Neuronal stem cell (in vitro differentiated cells): ENCODE data around the gene KLHL1.

Experiments used
- DNase-seq: peaks from one replicate; pipeline ENCODE4 v3.0.0-alpha.2; 2013; ENCODE audit warnings: low spot score
- H2AFZ ChIP-seq: one replicate; pipeline ENCODE4 v1.6.1; 2013; ENCODE audit warnings: mild to moderate bottlenecking, low read length, inconsistent platforms
- H2AK5ac ChIP-seq: 2 replicates; pipeline ENCODE4 v1.6.1; 2013; ENCODE audit warnings: low read depth, mild to moderate bottlenecking, inconsistent platforms, low read length, moderate library complexity, mixed read lengths
- H2BK120ac ChIP-seq: 2 replicates; pipeline ENCODE4 v1.6.1; 2013; ENCODE audit warnings: low read depth, mild to moderate bottlenecking, inconsistent platforms, low read length, moderate library complexity, mixed read lengths
- H2BK12ac ChIP-seq: one replicate; pipeline ENCODE4 v1.6.1; 2013; ENCODE audit warnings: low read length, inconsistent platforms
- H2BK15ac ChIP-seq: 2 replicates; pipeline ENCODE4 v1.6.1; 2013; ENCODE audit warnings: mild to moderate bottlenecking, low read length, inconsistent platforms, mixed read lengths
- H2BK5ac ChIP-seq: one replicate; pipeline ENCODE4 v1.6.1; 2013; ENCODE audit warnings: inconsistent platforms, mild to moderate bottlenecking, low read length, moderate library complexity
- H3K14ac ChIP-seq: one replicate; pipeline ENCODE4 v1.6.1; 2013; ENCODE audit warnings: low read length, inconsistent platforms
- H3K18ac ChIP-seq: 2 replicates; pipeline ENCODE4 v1.6.1; 2013; ENCODE audit warnings: low read length, inconsistent platforms
- H3K23ac ChIP-seq: 2 replicates; pipeline ENCODE4 v1.6.1; 2013; ENCODE audit warnings: low read depth, mild to moderate bottlenecking, mixed read lengths, low read length, inconsistent platforms; ENCODE audit not compliant: poor library complexity
- H3K27ac ChIP-seq: replicated peaks from 3 replicates; pipeline ENCODE4 v1.5.1; 2013; ENCODE audit warnings: low read length, inconsistent platforms
- H3K27me3 ChIP-seq, 3 experiments: 2 replicates each; pipeline ENCODE4 v1.6.1; 2013; ENCODE audit warnings: low read length in 3 of 3, mild to moderate bottlenecking in 2 of 3, inconsistent platforms in 1 of 3, low read depth in 1 of 3, mixed read lengths in 1 of 3, moderate library complexity in 1 of 3; ENCODE audit not compliant: control insufficient read depth in 3 of 3, insufficient read depth in 3 of 3
- H3K36me3 ChIP-seq, 2 donors: replicated peaks in 1 of 2; 2 replicates each; pipeline ENCODE4 v1.6.1; 2013; ENCODE audit warnings: low read length in 2 of 2; ENCODE audit not compliant: control insufficient read depth in 2 of 2, insufficient read depth in 2 of 2
- H3K4ac ChIP-seq: 2 replicates; pipeline ENCODE4 v1.6.1; 2013; ENCODE audit warnings: inconsistent platforms, mild to moderate bottlenecking, low read length, moderate library complexity
- H3K4me1 ChIP-seq, 2 donors: 1 replicate in 1 of 2; 2 replicates in 1 of 2; pipeline ENCODE4 v1.6.1; 2013; ENCODE audit warnings: low read length in 2 of 2, low read depth in 1 of 2; ENCODE audit not compliant: control insufficient read depth in 2 of 2, insufficient read depth in 1 of 2
- H3K4me2 ChIP-seq: one replicate; pipeline ENCODE4 v1.6.1; 2013; ENCODE audit warnings: mild to moderate bottlenecking, low read length, inconsistent platforms; ENCODE audit not compliant: insufficient read depth, poor library complexity, severe bottlenecking
- H3K4me3 ChIP-seq, 2 donors: 2 replicates each; pipeline ENCODE4 v1.5.1; 2013; ENCODE audit warnings: low read length in 2 of 2, mild to moderate bottlenecking in 2 of 2, inconsistent platforms in 1 of 2, moderate library complexity in 1 of 2
- H3K79me1 ChIP-seq: one replicate; pipeline ENCODE4 v1.6.1; 2013; ENCODE audit warnings: low read depth, mild to moderate bottlenecking, inconsistent platforms, low read length, moderate library complexity
- H3K9ac ChIP-seq: one replicate; pipeline ENCODE4 v1.6.1; 2013; ENCODE audit warnings: mild to moderate bottlenecking, low read depth, low read length, inconsistent platforms; ENCODE audit not compliant: poor library complexity
- H3K9me3 ChIP-seq, 2 donors: replicated peaks in 1 of 2; 2 replicates each; pipeline versions ENCODE3 to v1.6.1; 2013; ENCODE audit warnings: low read length in 2 of 2, mild to moderate bottlenecking in 2 of 2, inconsistent platforms in 1 of 2, low read depth in 1 of 2, mixed read lengths in 1 of 2, moderate library complexity in 1 of 2; ENCODE audit not compliant: control insufficient read depth in 2 of 2, insufficient read depth in 1 of 2
- H4K8ac ChIP-seq: one replicate; pipeline ENCODE4 v1.6.1; 2013; ENCODE audit warnings: low read depth, mild to moderate bottlenecking, inconsistent platforms, low read length, moderate library complexity
- H4K91ac ChIP-seq: one replicate; pipeline ENCODE4 v1.6.1; 2013; ENCODE audit warnings: low read length, low read depth, mild to moderate bottlenecking, inconsistent platforms; ENCODE audit not compliant: poor library complexity
- WGBS, 2 donors: extraction: QIAGEN DNeasy Blood & Tissue Kit; methylation state at CpG; one replicate each; pipeline ENCODE4 v1.1.7; 2013; ENCODE audit warnings: missing lambda C conversion rate in 2 of 2, mixed read lengths in 1 of 2; ENCODE audit not compliant: insufficient read length in 2 of 2, insufficient replicate concordance in 1 of 2; ENCODE audit errors: extremely low coverage in 2 of 2; 5-methylcytosine and 5-hydroxymethylcytosine counted together

KLHL1 gene

DNA sequence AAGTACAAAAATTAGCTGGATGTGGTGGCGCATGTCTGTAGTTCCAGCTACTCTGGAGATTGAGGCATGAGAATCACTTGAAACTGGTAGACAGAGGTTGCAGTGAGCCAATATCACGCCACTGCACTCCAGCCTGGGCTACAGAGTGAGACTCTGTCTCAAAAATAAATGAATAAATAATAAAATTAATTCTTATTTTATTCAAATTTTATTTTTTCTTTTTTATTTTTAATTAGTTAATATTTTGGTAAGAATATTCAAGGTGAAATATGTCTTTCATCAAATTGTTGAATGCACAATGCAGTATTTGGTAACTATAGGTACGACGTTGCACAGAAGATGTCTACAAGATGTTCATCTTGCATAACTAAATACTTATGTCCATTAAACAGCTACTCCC is 111.2 kb downstream of the KLHL1 start:
- Histone ChIP-seq H3K79me1 (no peaks in the 10 kb centered on the region), H3K4ac (no peak overlapping the region), H2AFZ (no peak overlapping the region), H4K91ac (no peak overlapping the region), H3K18ac (no peak overlapping the region), H3K4me1 (no peaks in the 10 kb centered on the region), H2BK15ac (no peak overlapping the region), H2BK5ac (no peak overlapping the region), H3K4me3 (no peak overlapping the region), H3K27me3 (no peaks in the 10 kb centered on the region), H3K36me3 (no peaks in the 10 kb centered on the region), H3K9me3 (no peaks in the 10 kb centered on the region), H2AK5ac (no peak overlapping the region), H2BK120ac (no peak overlapping the region), H3K27ac (no peak overlapping the region), H3K9ac (no peak overlapping the region), H4K8ac (no peak overlapping the region), H3K14ac (no peak overlapping the region), H2BK12ac (no peak overlapping the region), H3K4me2 (no peak overlapping the region), H3K23ac (no peak overlapping the region)
- WGBS, 2 donors, result no CpG with 5 or more reads among the region's 4 CpGs
- DNase-seq, result no peak

DNA sequence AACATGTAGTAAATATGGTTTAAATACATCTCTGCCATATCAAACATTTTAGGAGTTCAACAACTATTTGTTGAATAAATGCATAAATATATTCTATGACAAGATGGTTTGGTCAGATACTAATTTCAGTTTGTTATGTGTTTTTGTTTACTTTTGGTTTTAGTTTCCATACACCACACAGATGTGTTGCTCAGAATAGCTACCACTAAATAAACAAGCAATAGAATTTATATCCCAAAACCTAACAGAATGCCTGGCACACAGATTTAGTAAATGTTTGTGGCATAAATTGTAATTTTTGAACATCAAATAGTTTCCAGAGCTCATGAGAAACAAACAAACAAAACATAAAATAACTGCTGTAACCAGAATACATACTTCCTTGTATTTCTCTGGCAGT is 127.5 kb downstream of the KLHL1 start:
- Histone ChIP-seq H2BK15ac (no peak overlapping the region), H3K4me3 (no peak overlapping the region), H3K79me1 (no peaks in the 10 kb centered on the region), H3K4me1 (no peaks in the 10 kb centered on the region), H2BK120ac (no peak overlapping the region), H2AFZ (no peak overlapping the region), H3K14ac (no peak overlapping the region), H4K91ac (no peak overlapping the region), H3K18ac (no peak overlapping the region), H3K9ac (no peak overlapping the region), H2BK5ac (no peak overlapping the region), H2AK5ac (no peak overlapping the region), H4K8ac (no peak overlapping the region), H3K4ac (no peak overlapping the region), H3K23ac (no peak overlapping the region), H3K27ac (no peak overlapping the region), H3K27me3 (no peaks in the 10 kb centered on the region), H3K36me3 (no peaks in the 10 kb centered on the region), H3K4me2 (no peak overlapping the region), H2BK12ac (no peak overlapping the region), H3K9me3 (no peaks in the 10 kb centered on the region)
- no peak for DNase-seq

DNA sequence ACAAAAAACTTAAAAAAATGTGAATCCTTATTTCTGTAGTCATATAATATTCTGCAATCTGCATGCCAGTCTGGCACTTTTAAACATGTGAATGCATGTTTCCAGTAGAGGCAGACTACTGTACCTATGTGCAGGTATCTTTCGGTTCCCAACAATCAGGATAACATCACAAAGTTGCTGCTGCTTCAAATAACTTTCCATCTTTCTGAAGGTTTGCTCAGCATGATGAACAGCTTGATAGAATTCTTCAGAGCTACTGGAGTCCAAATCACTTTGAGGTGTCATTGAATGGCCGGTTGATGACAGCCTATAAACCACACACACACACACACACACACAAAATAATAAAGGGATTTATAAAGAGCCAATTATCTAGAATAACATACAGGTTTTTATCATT is 132.8 kb downstream of the KLHL1 start:
- H3K23ac ChIP-seq, result no peak overlapping the region
- no peaks in the 10 kb centered on the region for H3K9me3 ChIP-seq
- H3K18ac ChIP-seq, result no peak overlapping the region
- H3K27me3 ChIP-seq, result no peaks in the 10 kb centered on the region
- H2AFZ ChIP-seq, result no peak overlapping the region
- no peaks in the 10 kb centered on the region for H3K36me3 ChIP-seq
- H3K27ac ChIP-seq, result no peak overlapping the region
- no peak overlapping the region for H3K4me2 ChIP-seq
- H2BK12ac ChIP-seq, result no peak overlapping the region
- no peak overlapping the region for H2BK15ac ChIP-seq
- no peak overlapping the region for H3K4me3 ChIP-seq
- peaks cover 0 to 1% of the 10 kb centered on the region in 2 donors for H3K4me1 ChIP-seq
- H2BK5ac ChIP-seq, result no peak overlapping the region
- H3K4ac ChIP-seq, result no peak overlapping the region
- H4K8ac ChIP-seq, result no peak overlapping the region
- no peak for DNase-seq
- no peak overlapping the region for H3K14ac ChIP-seq
- H2AK5ac ChIP-seq, result no peak overlapping the region
- H3K9ac ChIP-seq, result no peak overlapping the region
- WGBS, 2 donors, result no CpG with 5 or more reads among the region's 2 CpGs
- no peak overlapping the region for H4K91ac ChIP-seq
- H3K79me1 ChIP-seq, result no peaks in the 10 kb centered on the region
- H2BK120ac ChIP-seq, result no peak overlapping the region

DNA sequence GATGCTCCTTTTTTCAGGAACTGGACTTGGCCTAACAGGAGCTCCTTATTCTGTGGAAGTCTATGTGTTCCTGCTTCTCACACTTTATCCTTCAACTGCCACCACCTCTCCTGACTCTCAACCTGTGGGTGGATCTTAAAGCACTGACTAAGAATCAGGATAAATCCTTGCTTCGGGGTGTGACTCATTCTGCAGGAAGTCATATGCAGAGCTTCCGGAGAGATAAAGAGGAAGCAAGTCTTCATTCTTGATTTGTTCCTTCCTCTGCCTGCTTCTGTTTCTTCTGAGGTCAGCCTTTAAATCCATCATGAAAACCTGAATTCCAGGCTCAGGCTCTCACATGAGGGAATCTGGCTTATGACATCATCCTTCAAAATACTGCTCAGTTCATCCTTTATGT is 137.7 kb downstream of the KLHL1 start:
- H2BK120ac ChIP-seq, result no peak overlapping the region
- no peak overlapping the region for H3K14ac ChIP-seq
- H3K23ac ChIP-seq, result no peak overlapping the region
- H3K27ac ChIP-seq, result no peak overlapping the region
- H3K9ac ChIP-seq, result no peak overlapping the region
- DNase-seq, result no peak
- no peak overlapping the region for H3K4me3 ChIP-seq
- peak overlapping the region; percentile 87 for H2AFZ ChIP-seq
- no peak overlapping the region for H4K8ac ChIP-seq
- H2AK5ac ChIP-seq, result no peak overlapping the region
- H2BK5ac ChIP-seq, result no peak overlapping the region
- H3K4ac ChIP-seq, result no peak overlapping the region
- no CpG with 5 or more reads among the region's 2 CpGs for WGBS, 2 donors
- H3K4me1 ChIP-seq, result peaks cover 0 to 3% of the 10 kb centered on the region in 2 donors
- H3K4me2 ChIP-seq, result no peak overlapping the region
- no peaks in the 10 kb centered on the region for H3K9me3 ChIP-seq
- no peaks in the 10 kb centered on the region for H3K36me3 ChIP-seq
- no peak overlapping the region for H2BK12ac ChIP-seq
- no peaks in the 10 kb centered on the region for H3K27me3 ChIP-seq
- H4K91ac ChIP-seq, result no peak overlapping the region
- no peaks in the 10 kb centered on the region for H3K79me1 ChIP-seq
- H3K18ac ChIP-seq, result no peak overlapping the region
- H2BK15ac ChIP-seq, result no peak overlapping the region
